Mucosa of stomach (tissue), 1 donor: ENCODE measurements around the gene AKAP17A.
"Not testable (repeated sequence)": the region's sequence is repeated elsewhere in the genome, so short reads cannot be mapped to it uniquely, and the experiment has no call there.

Source experiments
- H3K27me3 ChIP-seq: one replicate; pipeline ENCODE4 v1.7.0; 2013; ENCODE audit warnings: mild to moderate bottlenecking, low read length; ENCODE audit not compliant: control insufficient read depth, insufficient read depth
- H3K36me3 ChIP-seq: one replicate; pipeline ENCODE4 v1.7.0; 2013; ENCODE audit warnings: low read length; ENCODE audit not compliant: control insufficient read depth, insufficient read depth
- H3K4me1 ChIP-seq: one replicate; pipeline ENCODE4 v1.7.0; 2013; ENCODE audit warnings: mild to moderate bottlenecking, low read length; ENCODE audit not compliant: control insufficient read depth, insufficient read depth
- H3K4me3 ChIP-seq: one replicate; pipeline ENCODE4 v1.7.0; 2013; ENCODE audit warnings: low read length
- H3K9ac ChIP-seq: one replicate; pipeline ENCODE4 v1.7.0; 2013; ENCODE audit warnings: mild to moderate bottlenecking, low read length, moderate library complexity
- H3K9me3 ChIP-seq: one replicate; pipeline ENCODE4 v1.7.0; 2013; ENCODE audit warnings: mild to moderate bottlenecking, low read length, moderate library complexity; ENCODE audit not compliant: control insufficient read depth
- donor health status: Pancreatic carcinoma.

The AKAP17A gene

DNA sequence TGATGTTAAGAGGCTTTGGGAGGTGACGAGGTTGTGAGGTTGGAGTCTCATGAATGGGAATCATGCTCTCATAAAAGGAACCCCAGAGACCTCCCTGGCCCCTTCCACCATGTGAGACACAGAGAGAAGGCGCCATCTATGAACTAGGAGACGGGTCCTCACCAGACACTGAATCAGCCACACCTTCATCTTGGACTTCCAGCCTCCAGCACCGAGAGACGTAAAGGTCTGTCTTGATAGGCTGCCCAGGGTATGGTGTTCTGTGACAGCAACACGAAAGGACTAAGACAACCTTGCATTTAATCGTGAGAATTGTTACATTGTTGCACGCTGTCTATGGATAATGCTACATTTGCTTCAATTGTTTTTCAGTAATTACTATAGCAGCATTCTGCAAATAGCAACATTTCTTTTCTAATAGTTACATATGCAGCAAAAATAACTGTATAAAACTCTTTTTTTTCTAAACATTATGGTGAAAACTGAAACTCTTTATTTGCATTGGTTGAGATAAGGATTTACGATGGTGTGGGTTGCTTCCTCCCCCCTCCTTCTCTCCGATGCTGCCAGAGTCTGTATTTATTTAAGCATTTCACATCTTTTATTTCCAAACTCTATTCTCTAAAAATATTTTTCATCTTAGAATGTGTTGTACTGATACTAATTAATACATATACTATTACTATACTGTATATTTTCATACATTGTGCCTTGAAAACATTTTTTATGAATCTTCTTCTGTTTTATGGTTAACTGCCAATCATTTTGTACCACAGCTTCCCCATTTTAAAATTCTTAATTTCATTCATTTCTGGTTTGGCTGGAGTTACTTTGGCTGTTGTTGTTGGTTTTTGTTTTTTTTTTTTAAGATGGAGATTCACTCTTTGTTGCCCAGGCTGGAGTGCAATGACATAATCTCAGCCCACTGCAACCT, 26.4 kb upstream of the AKAP17A start:
- H3K4me3 ChIP-seq, result no peak overlapping the region

DNA sequence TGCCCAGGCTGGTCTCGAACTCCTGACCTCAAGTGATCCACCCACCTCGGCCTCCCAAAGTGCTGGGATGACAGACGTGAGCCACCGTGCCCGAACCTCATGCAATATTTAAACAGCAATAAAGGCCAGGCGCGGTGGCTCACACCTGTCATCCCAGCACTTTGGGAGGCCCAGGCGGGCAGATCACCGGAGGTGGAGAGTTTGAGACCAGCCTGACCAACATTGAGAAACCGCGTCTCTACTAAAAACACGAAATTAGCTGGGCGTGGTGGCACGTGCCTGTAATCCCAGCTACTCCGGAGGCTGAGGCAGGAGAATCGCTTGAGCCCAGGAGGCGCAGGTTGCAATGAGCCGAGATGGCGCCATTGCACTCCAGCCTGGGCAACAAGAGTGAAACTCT, 17.2 kb upstream of the AKAP17A start:
- not testable (repeated sequence) for H3K4me3 ChIP-seq, H3K9me3 ChIP-seq, H3K36me3 ChIP-seq, H3K4me1 ChIP-seq, H3K9ac ChIP-seq, H3K27me3 ChIP-seq

More for the DNA sequence above, 26.4 kb upstream of the AKAP17A start:
- Histone ChIP-seq H3K9me3 (no peaks in the 10 kb centered on the region), H3K36me3 (no peaks in the 10 kb centered on the region), H3K4me1 (no peaks in the 10 kb centered on the region), H3K27me3 (no peaks in the 10 kb centered on the region), H3K9ac (no peak overlapping the region)

DNA sequence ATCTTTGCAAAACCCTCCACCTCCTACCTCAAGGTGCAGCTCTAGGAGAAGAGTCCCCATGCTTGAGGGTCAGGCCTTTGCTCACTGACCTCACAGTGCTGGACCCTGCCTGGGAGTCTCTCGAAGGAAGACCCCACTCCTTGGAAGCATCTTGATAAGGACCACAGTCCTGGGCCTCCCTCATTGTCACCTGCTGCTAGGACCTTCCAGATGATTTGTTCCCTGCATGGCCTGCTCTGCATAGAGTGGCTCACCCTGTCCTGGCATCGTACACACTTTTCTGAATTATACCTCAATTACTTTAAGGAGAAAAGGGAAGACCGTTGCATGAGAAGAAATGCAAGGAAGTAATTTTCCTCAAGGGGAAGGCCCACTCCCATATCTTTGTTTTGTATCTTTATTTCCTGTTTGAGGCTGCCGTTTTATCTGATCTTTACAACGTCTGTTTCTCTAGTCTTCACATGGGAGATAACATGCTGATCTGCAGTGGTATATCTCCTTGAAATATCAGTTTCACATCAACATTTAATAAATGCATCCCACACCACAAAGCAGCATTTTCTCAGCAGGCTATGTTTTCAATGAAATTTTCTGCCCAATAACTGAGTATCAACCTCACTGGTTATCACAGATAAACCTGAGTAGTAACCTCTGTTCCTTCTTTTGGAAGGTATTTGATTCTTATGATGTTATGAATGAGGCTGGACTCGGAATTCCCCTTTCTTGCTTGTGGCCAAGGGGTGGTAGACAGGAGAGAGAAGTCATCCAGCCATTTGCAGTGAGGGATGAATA, 15.0 kb upstream of the AKAP17A start:
- Histone ChIP-seq H3K36me3 (no peaks in the 10 kb centered on the region), H3K27me3 (no peaks in the 10 kb centered on the region), H3K4me1 (no peaks in the 10 kb centered on the region), H3K9me3 (no peaks in the 10 kb centered on the region), H3K9ac (no peak overlapping the region), H3K4me3 (no peak overlapping the region)

DNA sequence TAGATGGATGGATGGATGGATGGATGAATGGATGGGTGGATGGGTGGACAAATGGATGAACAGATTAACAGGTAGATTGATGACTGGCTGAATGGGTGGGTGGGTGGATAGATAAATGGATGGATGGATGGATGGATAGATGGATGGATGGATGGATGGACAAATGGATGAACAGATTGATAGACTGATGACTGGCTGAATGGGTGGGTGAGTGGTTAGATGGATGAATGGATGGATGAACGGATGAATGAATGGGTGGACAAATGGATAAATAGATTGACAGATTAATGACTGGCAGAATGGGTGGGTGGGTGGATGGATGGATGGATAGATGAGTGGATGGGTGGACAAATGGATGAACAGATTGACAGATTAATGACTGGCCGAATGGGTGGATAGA, 13.6 kb upstream of the AKAP17A start:
- Histone ChIP-seq H3K36me3 (no peaks in the 10 kb centered on the region), H3K27me3 (no peaks in the 10 kb centered on the region), H3K9ac (no peak overlapping the region), H3K9me3 (no peaks in the 10 kb centered on the region), H3K4me1 (no peaks in the 10 kb centered on the region), H3K4me3 (no peak overlapping the region)

DNA sequence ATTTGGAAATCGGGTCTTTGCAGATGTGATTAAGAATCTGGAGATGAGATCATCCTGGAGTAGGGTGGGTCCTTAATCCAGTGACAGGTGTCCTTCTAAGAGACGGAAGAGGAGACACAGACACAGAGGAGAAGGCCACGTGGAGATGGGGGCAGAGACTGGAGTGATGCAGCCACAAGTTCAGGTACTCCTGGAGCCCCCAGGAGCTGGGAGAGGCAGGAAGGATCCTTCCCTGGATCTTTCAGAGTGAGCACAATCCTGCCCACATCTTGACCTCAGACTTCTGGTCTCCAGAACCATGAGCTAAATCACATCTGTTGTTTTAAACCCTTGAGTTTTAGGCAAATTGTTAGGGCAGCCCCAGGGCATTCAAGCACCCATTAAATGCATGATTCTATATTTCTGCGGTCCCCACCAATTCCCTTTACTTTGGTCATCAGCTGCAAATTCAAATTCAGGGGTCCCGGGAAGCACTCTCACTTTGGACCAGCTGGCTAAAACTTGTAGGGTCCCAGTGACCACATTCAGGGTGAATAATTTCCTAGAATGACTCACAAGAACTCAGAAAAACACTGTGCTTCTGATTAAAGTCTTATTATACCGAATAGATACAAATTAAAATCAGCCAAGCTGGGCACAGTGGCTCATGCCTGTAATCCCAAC, 12.8 kb upstream of the AKAP17A start:
- Histone ChIP-seq H3K9me3 (no peaks in the 10 kb centered on the region), H3K36me3 (no peaks in the 10 kb centered on the region), H3K9ac (no peak overlapping the region), H3K27me3 (no peaks in the 10 kb centered on the region), H3K4me3 (no peak overlapping the region), H3K4me1 (no peaks in the 10 kb centered on the region)

DNA sequence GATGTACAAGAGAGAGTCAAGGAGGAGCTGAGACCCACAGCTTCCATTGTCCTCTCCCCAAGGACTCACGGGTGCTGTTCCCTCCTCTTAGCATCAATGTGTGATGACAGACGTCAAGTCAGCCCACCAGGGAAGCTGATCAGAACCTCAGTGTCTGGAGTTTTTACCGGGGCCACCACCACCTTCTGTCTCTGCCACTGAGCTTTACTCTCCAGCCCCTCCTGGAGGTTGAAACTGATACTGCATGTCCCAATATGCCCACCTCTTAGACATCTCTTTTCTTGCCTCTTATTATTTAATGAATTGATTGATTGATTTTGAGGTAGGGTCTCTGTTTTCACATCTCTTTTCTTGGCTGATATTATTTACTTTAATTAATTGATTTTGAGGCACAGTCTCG, 10.3 kb upstream of the AKAP17A start:
- Histone ChIP-seq H3K36me3 (no peaks in the 10 kb centered on the region), H3K4me3 (no peak overlapping the region), H3K9ac (no peak overlapping the region), H3K4me1 (no peaks in the 10 kb centered on the region), H3K9me3 (no peaks in the 10 kb centered on the region), H3K27me3 (no peaks in the 10 kb centered on the region)

DNA sequence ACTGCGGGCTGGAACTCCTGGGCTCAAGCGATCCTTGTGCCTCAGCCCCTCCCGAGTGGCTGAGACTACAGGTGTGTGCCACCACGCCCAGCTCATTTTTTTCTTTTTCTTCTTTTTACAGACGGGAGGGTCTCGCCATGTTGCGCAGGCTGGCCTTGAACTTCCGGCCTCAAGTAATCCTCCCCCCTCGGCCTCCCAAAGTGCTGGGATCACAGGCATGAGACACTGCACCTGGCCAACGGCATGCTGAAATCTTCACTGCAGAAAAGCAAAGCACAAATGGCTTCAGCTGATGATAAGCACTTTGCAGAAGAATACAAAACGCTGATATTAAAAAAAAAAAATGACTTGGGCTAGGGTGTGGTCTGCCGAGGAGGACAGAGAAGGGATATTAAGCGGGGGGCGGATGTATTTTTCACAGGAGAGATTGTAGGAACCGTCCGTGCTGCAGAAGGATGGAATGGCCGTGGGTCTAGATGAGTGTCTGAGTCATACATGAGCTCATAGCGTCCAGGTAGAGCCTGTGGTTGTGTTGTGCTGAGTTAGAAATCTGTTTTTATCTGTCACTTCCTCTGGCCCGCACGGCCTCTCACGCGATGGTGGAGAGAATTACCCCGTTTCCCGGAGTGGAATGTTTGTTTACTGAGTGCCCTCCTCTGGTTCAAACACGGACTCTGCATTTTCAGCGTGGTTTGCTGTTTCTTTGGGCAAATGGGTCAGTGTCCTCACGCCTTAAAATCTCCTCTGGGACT, 8.5 kb upstream of the AKAP17A start:
- H3K36me3 ChIP-seq, result no peaks in the 10 kb centered on the region
- no peak overlapping the region for H3K4me3 ChIP-seq
- no peaks in the 10 kb centered on the region for H3K9me3 ChIP-seq
- H3K27me3 ChIP-seq, result no peaks in the 10 kb centered on the region
- no peak overlapping the region for H3K9ac ChIP-seq
- no peaks in the 10 kb centered on the region for H3K4me1 ChIP-seq

DNA sequence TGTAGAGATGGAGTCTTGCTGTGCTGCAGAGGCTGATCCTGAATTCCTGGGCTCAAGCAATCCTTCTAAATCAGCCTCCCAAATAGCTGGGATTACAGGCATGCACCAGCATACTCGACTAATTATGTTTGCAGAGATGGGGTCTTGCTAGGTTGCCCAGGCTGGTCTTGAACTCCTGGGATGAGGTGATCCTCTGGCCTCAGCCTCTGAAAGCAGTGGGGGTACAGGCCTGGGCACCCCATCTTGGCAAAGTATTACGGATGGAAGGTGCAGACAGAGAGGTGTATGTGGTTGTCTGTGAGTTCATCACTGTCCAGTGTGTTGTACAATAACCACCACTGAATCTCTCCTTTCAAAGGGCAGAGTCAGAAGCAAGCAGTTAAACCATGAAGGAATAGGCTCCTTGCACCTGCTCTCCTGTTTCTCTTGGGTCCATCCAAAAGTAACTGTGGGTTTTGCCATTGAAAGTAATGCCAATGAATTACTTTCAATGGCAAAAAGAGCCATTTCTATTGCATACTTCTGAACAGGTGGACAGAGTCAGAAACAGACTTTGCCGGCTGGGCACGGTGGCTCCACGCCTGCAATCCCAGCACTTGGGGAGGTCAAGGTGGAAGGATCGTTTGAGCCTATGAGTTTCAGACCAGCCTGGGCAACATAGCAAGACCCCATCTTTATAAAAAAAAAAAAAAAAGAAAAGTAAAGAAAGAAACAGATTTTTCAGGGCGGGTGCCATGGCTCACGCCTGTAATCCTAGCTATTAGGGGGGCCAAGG, 7.0 kb upstream of the AKAP17A start:
- no peaks in the 10 kb centered on the region for H3K27me3 ChIP-seq
- H3K4me1 ChIP-seq, result no peaks in the 10 kb centered on the region
- H3K36me3 ChIP-seq, result no peaks in the 10 kb centered on the region
- H3K9ac ChIP-seq, result no peak overlapping the region
- H3K4me3 ChIP-seq, result no peak overlapping the region
- H3K9me3 ChIP-seq, result no peaks in the 10 kb centered on the region

DNA sequence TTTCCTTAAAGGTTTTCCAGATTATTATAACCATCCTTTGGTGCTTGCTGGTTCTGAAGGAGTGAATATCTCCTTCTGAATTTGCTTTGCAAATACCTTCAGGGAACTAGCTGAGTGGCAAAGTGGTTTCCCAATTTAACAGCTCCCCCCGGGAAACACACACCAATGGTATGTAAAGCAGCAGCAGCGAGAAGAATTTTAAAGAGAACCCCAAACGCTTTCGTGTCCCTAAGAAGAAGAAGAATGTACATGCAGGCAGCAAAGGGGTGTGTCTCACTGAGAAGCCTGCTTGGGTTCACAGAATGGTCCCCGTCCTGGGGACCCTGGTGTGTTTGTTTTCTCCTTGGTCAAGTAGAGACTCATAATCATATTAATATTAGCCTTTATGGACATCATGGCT, 4.2 kb upstream of the AKAP17A start:
- Histone ChIP-seq H3K27me3 (no peaks in the 10 kb centered on the region), H3K9me3 (no peaks in the 10 kb centered on the region), H3K4me3 (no peak overlapping the region), H3K4me1 (no peaks in the 10 kb centered on the region), H3K9ac (no peak overlapping the region), H3K36me3 (no peaks in the 10 kb centered on the region)

DNA sequence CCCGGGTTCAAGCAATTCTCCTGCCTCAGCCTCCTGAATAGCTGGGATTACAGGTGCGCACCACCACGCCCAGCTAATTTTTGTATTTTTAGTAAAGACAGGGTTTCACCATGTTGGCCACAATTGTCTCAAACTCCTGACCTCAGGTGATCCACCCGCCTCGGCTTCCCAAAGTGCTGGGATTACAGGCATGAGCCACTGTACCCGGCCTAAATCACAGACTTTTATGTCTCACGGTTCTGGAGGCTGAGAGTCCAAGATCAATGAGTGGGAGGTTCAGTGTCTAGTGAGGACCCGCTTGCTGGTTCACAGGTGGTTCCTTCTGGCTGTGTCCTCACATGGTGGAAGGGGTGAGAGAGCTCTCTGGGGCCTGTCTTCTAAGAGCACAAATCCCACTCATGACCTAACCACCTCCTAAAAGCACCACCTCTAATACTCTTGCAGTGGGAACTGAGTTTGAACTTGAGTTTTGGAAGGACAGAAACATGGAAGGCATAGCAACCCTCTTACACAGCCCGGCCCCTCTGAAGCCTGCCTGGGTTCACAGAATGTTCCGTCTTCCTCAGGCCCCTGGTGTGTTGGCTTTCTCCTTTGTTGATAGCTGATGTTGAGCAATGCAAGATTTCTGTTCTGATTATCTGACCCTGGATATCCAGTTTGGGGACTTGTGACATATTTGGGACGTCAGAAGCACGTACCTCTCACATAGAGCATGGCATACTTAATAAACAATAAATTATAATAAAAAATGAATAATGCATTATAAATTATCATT, 1.9 kb upstream of the AKAP17A start:
- no peak overlapping the region for H3K9ac ChIP-seq
- H3K9me3 ChIP-seq, result no peaks in the 10 kb centered on the region
- H3K4me3 ChIP-seq, result no peak overlapping the region
- H3K36me3 ChIP-seq, result peaks cover 8% of the 10 kb centered on the region
- H3K4me1 ChIP-seq, result peaks cover 14% of the 10 kb centered on the region
- H3K27me3 ChIP-seq, result no peaks in the 10 kb centered on the region
